NCI-H526 (cell line): ENCODE data around the gene COMP.
A peak's percentile ranks its signal among the peaks of the same experiment; 100 is the strongest.

Source experiments
- DNase-seq, 2 experiments: peaks; one replicate each; lab custom pipeline; 2025; lab: John Stamatoyannopoulos, UW

COMP gene

GRCh38 chr19:18803550-18804138 lies 12.5 kb upstream of the COMP start:
- DNase-seq: no peak

DNA sequence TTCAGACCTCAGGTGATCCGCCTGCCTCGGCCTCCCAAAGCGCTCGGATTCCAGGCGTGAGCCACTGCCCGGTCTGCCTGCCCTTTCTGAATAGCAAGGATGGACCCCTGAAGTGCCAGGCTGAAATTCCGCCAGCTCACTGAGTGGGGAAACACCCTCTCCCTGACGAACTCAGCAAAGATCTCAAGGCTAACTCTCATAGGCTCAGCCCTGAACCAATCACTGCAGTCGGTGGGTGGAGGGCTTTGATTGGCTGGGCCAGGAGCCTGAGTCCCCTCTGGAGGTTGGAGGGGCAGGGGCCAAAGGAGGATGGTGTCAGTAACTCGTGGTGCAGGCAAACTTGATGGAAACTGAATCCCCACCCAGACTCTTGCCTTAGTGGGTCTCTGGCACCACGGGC lies 11.2 kb upstream of the COMP start:
- DNase-seq: no peak

DNA sequence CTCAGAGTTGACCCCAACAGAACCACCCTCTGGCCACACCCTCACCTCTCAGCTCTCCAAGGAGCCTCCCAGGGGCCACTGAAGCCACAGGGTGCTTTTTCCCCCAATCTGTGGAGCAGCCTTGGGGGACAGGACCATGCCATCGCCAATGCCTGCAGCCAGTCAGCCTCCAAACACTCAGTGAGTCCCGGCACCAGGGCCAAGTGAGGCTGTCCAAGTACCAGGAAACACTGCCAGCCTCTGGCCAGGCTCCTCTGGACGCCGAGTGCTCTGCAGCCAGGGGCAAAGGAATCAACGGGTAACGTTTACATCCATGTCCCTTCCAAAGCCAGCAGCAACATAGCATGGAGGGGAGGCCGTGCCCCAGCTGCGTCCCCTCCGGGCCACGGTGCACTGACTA lies 9.5 kb upstream of the COMP start:
- no peak for DNase-seq

DNA sequence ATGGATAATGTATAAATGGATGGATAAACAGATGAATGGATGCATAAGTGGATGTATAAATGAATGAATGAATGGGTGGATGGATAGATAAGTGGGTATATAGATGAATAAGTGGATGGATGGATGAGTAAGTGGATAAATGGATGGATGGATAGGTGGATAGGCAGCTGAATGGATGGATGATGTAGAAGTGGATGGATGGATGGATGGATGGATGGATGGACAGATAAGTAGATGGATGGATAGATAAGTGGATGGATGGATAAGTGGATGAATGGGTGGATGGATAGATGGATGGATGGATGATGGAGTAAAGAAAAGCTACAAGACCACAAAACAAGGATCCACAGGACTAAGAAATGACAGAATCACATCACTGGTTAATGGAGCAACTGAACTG lies 9.0 kb upstream of the COMP start:
- DNase-seq: no peak

- DNase-seq: no peak
Observed at GRCh38 chr19:18799389-18799970, 8.4 kb upstream of the COMP start.

GRCh38 chr19:18798384-18799352 lies 7.6 kb upstream of the COMP start:
- DNase-seq: peak in 1 of 2 experiments; percentile 48

- DNase-seq: no peak
Observed at GRCh38 chr19:18796239-18796638, 5.1 kb upstream of the COMP start.

DNA sequence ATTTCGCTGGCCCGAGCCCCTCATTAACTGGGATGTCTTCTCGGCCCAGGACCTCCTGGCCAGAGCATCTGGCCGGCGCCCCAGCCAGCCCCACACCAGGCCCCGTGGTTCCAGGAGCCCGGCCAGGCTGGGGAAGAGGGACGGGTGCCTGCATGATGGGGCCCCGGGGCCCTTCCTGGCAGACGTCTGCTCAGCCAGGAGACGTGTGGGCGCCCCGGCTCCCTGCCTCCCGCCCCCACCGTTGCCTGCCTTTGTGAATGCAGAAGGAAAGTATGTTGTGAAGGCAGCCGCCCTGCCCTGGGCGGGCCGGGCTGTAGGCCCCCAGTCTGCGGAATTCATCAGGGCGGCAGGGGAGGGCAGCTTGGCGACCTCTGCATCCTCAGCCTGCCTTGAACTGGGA lies 4.4 kb upstream of the COMP start:
- DNase-seq: no peak

- no peak for DNase-seq
Observed at GRCh38 chr19:18794692-18795091, 3.6 kb upstream of the COMP start.

GRCh38 chr19:18794029-18794313 lies 2.9 kb upstream of the COMP start:
- DNase-seq: no peak

DNA sequence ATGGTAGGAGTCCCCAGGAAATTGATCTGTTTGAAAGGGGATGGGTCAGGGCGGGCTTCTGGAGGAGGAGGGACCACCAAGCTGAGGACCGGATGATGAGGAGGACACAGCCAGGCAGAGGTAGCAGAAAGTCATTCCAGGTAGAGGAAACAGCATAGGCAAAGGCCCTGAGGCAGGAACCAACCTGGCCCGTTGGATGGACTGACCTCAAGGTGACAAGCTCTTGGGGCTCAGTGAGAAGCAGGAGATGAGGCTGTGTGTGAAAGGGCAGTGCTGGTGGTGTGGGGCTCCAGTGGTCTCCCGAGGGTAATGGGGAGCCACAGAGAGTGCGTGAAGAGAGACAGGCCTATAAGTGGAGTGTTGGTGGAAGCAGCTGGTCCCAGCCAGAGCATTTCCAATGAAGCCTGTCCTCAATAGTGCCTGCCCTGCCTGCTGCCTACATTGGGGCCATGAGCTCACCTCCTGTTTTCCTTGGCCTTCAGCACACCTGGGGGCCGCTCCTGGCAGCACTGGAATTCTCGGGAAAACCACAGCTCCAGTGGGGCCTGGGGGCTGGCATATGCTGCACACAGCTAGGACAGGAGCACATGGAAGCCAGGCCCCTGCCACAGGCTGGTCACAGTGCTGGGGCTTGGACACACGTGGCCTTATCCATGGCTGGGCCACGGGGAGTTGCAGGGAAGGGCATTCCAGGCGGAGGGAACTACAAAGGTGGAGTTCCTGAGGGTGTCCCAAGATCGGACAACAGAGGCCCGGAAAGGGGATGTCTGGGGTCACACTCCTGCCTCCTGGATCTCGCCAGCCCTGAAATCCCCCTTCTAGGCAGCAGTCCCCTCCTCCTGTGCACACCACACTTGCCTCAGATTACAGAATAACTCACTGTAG lies 2.3 kb upstream of the COMP start:
- no peak for DNase-seq

- DNase-seq: no peak
Observed at GRCh38 chr19:18792661-18793060, 1.6 kb upstream of the COMP start.

DNA sequence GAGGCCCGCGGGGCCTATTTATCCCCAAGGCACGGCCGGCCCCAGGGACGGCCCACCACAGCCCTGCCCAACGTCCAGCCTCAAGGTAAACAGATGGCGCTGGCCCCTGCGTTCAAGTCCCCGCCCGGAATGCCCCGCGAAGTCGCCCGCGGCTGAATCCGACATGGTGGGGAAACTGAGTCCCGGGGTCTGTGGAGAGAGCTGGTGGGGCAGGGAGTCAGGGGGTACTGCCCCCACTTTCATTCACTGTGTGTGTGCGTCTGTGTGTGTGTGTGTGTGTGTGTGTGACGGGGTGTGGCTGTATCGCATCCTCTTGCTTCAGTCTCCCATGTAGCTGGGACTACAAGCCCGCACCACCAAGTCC lies 192 bp upstream of the COMP start:
- DNase-seq: no peak

DNA sequence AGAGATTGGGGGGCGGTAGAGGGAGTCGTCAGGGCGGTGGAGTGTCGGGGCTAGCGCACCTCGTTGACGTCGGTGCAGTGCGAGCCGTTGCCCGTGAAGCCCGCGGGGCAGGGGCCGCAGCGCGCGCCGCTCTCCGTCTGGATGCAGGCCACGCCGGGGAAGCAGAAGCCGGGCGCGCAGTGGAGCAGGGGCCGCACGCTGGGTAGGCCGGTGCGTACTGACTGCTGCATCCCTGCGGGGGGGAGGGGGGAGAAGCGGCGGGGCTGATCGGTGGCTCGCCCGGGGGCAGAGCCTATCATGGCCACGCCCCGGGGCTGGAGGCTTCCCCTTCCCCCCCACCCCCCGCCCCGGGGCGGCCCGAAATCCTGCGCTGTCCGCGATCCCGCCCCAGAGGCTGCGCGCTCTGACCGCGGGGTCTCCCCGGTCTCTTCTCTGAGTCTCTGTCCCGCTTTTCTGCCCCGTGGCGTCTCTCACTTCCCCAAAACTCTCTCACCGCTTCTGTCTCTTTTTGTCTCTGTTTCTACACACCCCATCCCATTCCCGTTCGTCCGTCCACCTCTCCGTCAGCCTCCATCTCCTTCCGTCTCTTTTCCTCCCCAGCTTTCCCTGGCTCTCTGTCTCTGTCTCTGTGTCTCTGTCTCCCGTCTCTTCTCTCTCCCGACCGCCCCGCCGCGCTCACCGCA lies 1.1 kb downstream of the COMP start:
- DNase-seq: peak in 1 of 2 experiments; percentile 40

DNA sequence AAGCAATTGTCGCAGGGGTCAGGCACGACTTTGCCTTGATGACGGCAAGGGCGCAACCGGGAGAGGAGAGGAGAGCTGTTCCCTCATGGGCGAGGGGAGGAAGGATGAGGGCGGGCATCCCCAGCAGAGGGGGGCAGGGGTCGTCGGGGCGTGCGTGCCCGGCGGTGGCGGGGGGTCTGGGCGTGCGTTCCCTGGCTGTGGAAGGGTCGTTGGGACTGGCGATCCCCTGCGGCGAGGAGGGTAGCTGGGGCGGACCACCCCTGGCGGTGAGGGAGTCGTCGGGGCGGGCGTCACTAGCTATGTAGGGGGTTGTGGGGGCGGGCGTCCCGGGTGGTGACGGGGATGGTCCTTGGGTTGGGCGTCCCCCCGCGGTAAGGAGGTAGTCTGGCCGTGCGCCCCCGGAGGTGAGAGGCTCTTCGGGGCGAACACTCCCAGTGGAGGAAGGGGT lies 1.7 kb downstream of the COMP start:
- DNase-seq: no peak

DNA sequence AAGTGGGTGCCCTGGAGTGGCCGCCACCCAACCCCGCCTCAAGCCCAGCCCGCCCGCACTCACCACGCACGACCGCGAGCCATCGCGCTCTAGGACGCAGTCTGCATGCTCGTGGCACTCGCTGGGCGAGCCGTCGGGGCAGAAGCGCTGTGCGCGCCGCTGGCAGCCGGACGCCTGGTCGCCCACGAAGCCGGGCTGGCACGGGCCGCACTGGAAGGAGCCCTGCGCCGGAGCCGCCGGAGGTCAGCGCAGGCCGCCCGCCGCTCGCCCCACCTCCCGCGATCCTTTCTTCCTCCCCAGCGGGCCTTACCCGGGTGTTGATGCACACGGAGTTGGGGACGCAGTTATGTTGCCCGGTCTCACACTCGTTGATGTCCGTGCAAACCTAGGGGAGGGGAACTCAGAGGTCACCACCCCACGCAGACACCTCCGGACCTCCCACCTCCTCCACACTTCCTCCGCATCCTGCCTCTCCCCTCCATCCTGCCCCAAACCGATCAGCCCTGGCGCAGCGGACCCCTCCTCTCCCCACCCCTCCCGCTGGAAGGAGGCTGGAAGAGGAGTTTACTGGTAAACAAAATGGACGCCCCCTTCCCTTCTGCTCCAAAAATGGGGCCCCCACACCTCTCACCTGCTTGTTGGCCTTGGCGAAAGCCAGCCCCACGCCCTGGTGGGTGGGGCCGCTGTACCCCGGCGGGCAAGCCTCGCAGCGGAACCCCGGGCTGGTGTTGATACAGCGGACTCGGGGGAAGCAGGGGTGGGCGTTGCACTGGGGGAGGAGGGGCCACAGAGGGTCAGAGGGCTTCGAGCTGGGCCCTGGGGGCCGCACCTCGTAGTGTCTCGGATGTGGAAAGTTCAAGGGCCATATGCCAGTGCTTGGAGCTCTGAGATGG lies 2.3 kb downstream of the COMP start:
- no peak for DNase-seq

- peak; percentile 54 to 91 for DNase-seq
Observed at GRCh38 chr19:18785179-18786124, 5.7 kb downstream of the COMP start.

GRCh38 chr19:18784786-18785120 lies 6.4 kb downstream of the COMP start:
- no peak for DNase-seq

DNA sequence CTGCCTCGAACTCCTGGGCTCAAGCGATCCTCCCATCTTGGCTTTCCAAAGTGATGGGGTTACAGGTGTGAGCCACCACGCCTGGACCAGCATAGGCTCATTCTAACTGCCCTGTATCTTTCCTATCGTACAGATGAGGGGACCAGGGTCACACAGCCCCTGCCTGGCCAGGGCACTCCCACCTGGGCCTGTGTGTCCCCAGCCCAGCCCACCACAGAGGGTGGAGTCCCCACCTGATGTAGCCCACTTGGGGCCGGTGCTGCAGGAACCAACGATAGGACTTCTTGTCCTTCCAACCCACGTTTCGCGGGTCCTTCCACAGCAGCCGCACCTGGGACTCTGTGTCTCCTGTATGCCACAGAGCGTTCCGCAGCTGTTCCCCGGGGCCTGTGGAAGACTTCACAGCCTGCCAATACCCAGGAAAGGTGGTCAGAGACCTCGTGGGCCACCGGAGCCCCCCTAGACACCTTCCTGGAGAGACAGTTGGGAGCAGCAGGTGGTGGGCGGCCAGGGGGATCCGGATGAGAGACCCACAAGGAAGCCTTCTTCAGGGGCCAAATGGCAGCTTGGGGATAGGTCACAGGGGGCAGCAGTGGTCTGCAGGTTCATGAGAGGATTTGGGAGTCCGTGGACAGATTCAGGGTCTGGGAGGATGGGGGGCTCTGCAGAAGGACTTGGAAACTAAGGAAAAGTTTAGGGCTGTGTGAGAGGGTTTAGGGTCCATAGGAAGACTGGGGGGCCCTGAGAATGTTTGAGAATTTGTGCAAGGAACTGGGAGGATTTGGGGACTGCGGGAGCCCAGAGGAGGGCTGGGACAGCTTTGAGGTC lies 6.9 kb downstream of the COMP start:
- no peak for DNase-seq
